DMS 273 (cell line): Measurements from ENCODE around the gene H2AZ2.

Experiments used
- DNase-seq: peaks from one replicate; lab custom pipeline; 2025; ENCODE audit not compliant: unreplicated experiment; lab: John Stamatoyannopoulos, UW

H2AZ2 gene

DNA sequence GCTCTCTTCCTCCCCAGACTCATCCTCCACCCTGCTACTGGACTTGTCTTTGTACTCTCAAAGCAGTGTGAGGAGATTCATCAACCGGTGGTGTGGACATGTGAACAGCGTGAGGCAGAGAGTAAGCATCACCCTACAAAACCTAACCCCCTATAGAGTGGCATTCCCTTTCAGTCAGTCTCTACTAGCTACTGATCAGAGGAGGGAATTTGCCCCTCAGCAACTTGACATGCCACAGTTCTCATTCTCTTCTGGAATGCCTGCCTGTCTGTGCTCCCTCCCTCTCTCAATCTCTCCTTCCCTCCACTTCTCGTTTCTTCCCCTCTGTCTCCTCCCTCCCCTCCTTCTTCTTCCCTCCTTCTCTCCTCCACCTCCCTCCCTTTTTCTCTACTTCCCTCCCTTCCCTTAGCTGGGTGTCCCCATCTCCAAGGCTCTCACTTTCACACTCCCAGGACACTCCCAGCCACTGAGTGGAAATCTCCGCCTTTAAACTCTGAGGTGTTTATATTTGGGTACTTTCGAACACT, 24.6 kb downstream of the H2AZ2 start:
- no peak for DNase-seq

- no peak for DNase-seq
These were observed 28.6 kb downstream of the H2AZ2 start for GRCh38 chr7:44819292-44819691.

DNA sequence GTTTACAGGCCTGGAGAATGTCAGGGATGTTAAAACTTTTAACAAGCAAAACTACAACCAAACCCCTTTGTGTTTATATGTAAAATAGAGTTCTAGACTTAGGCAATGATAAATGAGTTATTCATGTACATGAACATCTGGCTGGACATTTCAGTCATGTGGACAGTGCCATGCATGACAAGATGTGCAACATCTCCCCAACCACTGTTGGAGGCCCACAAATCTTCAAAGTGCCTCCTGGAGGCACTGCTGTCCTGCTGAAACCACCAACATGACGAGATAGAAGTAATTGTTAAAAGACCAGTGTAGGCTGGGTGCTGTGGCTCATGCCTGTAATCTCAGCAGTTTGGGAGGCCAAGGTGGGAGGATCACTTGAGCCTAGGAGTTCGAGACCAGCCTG, 33.0 kb downstream of the H2AZ2 start:
- peak; percentile 38 for DNase-seq

- no peak for DNase-seq
These were observed 36.3 kb downstream of the H2AZ2 start for GRCh38 chr7:44811571-44811970.

DNA sequence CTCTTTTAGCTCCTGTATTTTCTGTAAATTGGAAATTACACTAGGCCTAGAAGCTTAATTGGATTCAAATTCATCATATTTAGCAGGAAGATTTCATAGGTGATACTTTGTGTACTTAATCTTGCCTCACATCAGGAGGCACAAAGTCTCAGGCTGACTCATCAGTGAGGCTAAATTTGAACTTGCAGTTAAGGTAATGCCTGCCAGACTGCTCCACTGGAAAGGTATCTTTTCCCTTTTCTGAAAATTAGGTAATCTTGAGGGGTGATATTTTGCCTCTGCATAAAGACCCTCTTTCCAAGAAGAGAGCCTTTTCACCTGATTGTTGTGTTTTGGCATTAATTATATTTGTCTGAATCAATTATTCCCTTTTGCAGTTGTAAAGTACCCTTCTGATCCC, 36.8 kb downstream of the H2AZ2 start:
- no peak for DNase-seq

- no peak for DNase-seq
These were observed 38.9 kb downstream of the H2AZ2 start for GRCh38 chr7:44808914-44809393.

DNA sequence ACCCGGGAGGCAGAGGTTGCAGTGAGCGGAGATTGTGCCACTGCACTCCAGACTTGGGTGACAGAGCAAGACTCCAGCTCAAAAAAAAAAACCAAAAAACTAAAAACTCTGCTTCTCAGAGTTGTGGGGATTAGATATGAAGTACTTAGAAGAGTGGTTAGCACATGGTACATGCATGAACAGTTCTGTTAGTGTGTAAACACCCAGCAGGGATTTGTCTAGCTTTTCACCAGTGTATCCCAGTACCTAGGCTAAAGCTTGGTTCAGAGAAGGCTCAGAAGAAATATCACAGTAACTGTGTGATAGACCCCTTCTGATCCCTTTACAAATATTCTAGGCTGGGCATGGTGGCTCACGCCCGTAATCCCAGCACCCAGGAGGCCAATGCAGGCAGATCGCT, 41.9 kb downstream of the H2AZ2 start:
- peak; percentile 44 for DNase-seq

- DNase-seq, result peak; percentile 46
These were observed 43.9 kb downstream of the H2AZ2 start for GRCh38 chr7:44803828-44804519.

- peak; percentile 58 for DNase-seq
These were observed 45.4 kb downstream of the H2AZ2 start for GRCh38 chr7:44802418-44803025.

DNA sequence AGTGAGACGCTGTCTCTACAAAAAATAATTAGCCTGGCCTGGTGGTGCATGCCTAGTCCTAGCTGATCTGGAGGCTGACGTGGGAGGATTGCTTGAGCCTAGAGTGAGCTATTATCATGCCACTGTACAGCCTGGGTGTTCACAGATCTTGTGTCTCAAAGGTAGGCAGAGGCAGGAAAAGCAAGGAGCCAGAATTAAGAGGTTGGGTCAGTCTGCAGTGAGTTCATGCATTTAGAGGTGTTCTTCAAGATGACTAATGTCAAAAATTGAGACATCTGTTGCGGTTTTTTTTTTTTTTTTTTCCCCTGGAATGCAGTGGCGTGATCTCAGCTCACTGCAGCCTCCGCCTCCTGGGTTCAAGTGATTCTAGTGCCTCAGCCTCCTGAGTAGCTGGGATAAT, 46.0 kb downstream of the H2AZ2 start:
- peak; percentile 39 for DNase-seq

DNA sequence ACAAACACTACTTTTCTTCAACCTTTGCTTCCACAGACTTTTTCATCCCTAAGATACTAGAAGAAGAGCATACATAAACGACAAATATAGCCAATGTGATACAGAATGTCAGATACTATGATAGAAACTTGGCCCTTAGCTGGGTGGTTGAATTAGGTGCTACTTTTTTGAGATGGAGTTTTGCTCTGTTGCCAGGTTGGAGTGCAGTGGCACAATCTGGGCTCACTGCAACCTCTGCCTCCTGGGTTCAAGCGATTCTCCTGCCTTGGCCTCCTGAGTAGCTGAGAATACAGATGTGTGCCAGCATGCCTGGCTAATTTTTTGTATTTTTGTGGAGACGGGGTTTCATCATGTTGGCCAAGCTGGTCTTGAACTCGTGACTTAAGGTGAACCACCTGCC, 47.9 kb downstream of the H2AZ2 start:
- no peak for DNase-seq

- peak; percentile 47 for DNase-seq
These were observed 49.1 kb downstream of the H2AZ2 start for GRCh38 chr7:44798649-44799305.

DNA sequence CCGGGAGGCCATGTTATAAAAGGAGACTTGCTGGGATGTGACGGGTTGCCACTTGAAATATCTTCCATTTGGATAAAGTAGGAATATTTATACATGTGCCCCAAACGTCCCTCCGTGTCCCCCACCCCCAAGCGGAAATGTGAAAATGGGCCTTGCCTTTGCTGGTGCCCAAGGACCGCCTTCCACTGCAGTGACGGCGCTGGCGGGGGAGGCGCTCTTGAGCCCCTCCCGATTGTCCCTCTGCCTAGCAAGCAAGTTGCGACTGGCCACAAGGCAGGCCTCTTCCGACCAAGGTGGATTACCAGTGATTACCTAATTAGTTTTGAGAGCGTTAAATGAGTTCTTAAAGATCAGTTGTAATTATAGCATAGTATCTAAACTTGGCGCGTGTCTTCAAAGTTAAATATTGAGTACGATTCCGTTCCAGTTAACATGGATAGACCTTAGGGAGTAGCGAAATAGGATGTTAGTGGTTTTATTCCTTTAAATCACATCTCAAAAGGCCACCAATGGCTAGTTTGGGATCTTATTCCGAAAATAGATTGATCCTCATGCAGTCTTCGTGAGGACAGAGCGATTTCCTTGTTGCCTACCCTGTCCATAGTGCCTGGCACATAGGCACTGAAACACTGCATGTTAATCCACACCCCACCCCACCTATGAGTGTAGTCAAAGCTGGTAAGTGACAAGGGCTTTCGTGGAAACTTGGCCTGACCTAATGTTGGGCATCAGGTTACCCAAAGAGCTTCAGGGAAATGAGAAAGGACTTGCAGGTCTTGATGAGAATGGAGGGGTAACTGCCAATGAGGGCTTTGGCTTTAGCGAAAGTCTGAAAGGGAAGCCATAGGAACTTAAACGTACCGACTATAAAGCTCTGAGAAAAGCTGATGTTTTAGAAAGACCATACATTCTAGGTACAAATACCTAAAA, 50.3 kb downstream of the H2AZ2 start:
- DNase-seq, result peak; percentile 96

GRCh38 chr7:44796504-44797328, 51.2 kb downstream of the H2AZ2 start, which contains the start of gene PPIA:
Gene PPIA, plus strand, starts transcription at chr7:44796681. Its CDS starts 44 bp downstream, at chr7:44796725.
- DNase-seq, result peak; percentile 100

DNA sequence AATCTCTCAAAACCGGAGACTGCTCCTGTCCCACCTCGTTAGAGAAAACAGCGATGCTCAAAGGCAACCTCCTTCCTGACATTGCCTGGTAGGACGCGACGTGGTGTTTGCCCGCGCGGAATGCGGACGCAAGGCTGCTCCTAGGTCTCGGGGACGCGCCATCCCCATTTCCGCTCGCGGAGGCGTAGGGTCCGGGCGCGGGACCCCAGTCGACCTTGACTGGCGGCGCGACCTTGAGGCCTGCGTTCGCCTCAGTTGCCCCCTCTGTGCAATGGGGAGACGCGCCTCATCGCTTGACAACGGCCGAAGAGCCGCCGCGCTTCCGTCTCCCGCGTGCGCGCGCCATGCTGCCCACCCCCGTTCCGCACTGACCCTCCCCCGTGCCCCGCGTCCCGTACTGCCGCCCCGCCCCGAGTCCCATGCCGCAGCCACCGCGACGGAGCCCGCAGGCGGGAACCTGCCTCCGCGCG, 51.8 kb downstream of the H2AZ2 start:
- DNase-seq, result peak; percentile 95

- no peak for DNase-seq
These were observed 53.6 kb downstream of the H2AZ2 start for GRCh38 chr7:44794331-44794730.

DNA sequence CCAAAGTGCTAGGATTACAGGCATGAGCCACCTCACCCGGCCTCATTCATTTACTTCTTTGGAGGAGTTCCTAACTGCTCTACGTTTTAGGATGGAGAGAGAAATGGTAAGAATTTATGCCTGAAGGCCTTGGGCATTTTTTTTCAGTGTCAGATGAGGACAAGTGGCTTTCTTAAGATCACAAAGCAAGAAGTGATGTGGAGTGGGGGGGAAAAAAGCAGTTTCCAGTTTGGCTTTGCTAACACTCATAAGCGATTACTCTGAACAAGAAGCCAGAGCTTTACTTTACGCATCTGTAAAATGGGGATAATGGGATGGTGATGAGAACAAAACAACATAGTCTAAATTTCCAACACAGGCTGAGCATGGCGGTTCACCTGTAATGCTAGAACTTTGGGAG, 54.0 kb downstream of the H2AZ2 start:
- DNase-seq, result no peak

DNA sequence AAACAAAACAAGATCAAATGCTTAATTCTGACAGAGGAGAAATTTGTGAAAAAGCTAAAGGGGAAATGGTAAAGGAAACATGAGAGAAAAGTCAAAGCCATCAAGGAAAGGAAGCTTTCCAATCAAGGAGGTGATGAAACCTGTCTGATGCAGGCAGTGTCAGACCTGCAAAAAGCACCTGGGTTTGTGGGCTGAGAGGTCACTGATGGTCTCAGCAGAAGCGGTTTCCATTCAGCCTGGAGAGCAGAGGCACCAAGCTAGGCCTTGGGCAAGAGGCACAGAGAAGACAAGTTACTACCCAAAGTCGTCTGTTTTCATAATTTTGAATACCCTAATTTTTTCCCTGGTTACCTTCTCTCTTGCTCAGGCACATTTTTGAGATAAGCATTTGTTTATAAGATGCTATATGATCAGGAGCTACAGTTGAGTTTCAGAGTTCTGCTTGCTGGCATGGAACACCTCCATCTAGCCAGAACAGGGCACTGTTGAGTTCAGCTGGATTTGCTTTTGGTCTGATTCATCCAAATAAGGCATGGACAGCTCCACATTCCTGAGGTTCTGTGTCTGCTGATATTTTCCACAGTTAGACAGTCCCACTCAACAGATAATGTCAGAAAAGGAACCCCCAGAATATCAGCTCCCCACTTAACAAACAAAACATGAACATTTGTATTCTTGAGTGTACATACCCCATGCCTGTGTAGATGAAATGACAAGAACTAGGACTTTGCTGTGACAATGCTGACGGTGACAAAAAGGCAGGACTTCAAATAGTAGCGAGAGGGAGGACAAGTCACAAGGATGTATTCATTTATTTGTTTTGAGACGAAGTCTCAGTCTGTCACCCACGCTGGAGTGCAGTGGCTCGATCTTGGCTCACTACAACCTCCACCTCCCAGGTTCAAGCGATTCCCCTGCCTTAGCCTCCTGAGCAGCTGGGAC, 56.3 kb downstream of the H2AZ2 start:
- no peak for DNase-seq

DNA sequence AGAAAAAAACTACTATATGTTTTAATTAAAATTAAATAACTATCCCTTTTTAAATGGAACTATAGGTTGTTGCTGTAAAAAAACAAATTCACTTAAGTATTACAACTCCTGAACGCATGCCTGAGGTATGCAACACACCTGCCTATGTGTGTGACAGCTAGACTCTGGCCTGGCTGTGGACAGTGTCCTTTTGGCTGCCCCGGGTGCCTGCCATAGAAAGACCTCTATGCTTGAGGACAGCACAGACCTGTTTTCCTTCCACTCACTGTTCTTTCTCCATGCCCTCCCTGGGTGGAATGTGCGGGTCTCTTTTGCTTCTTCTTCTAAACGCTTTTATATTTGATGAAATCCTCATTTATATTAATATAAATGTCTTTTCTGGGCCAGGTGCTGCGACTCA, 57.9 kb downstream of the H2AZ2 start:
- no peak for DNase-seq
